ENCODE results near the gene COASY.

The COASY gene

DNA sequence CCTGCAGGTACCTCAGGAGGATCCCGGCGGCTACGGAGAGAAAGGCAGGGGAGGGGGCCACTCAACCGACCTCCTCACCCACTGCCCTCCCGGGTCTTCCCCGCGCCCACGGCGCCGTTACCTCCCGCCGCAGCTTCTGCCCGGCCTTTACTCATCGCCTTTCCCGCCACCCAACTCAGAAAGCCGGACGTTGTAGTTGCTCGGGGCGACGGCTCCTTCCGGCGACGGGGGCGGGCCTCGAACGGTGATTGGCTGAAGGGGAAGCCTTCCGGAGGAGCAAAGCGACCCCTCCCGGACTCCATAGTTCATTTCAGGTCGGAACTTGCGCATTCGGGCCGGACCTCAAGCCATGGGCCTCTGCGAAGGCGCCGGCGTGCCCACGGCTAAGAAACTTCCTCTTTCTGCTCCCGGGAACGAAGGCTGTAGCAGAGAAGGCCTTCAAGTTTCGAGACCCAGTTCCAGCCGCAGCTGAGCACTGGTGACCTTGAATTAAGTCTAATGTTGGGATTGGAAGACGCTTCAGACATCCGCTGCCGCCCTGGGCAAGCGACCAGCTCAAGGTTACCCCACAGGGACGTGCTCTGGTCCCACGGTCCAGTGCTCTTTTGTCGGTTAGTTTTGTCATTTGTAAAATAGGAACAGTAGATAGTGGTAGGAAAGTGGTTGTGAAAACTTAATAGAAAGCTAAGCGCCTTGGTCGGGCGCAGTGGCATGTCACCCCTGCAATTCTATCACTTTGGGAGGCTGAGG lies 15.8 kb downstream of the COASY start, which contains the start of gene PSMC3IP:
Gene PSMC3IP (minus strand): TSS at position 198 of the 750 bp plus-strand sequence. CDS start 43 bp downstream, at position 155.
- DNase-seq = peak; percentile 91

DNA sequence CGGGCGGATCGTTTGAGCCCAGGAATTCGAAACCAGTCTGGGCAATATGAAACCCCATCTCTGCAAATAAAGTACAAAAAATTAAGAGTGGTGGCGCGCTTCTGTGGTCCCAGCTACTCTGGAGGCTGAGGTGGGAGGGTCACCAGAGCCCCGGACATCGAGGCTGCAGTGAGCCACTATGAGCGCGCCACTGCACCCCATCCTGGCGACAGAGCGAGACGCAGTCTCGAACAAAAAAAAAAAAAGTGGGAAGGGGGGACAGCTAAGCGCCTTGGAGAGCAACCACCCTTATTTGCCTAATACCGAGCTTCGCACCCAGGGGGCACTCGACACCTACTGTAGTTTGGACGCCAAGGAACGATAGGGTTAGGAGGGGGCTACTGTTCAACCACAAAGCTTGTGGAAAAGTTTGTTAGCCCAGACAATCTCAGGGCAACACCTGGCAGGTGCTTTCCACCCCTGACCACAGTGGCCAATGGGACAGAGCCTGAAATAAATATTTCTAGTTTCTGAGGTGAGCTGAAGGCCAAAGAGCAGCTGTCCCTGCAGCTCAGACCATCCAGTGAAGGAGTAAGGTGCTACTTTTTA lies 16.4 kb downstream of the COASY start:
- peak; percentile 56 for DNase-seq

DNA sequence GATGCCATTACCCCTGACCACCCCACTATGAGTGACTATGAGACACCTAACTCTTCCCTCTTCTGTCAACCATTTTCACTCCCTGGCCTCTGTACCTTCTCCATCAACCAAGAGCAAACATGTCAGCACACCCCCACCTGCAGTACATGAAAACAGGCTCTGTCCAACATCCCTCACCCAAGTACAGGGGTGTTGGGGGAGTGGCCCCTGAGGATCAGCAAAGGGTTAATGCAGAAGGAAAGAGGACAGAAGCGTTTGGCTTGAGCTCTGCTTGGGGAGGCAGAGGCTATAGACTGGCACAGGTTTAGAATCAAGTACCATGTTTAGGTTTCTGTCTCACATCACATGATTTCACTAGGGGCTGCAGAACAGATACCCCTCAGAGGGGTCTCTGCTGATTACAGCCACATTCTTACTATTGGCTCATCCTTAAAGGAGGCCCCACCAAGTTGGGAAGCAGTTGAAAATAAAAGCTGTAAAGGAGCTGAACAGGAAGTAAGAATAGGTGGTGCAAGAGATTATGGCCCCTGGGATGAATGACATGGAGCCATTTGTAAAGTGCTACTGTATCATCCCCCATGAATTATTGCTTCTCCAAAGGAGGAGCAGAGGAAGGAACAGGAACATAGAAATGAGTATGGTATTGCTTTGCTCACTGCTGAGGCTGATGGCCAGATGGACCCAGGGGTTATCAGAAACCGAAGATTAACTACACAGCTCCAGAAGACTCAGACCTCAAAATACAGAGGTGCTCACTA lies 18.0 kb downstream of the COASY start:
- DNase-seq = no peak

DNA sequence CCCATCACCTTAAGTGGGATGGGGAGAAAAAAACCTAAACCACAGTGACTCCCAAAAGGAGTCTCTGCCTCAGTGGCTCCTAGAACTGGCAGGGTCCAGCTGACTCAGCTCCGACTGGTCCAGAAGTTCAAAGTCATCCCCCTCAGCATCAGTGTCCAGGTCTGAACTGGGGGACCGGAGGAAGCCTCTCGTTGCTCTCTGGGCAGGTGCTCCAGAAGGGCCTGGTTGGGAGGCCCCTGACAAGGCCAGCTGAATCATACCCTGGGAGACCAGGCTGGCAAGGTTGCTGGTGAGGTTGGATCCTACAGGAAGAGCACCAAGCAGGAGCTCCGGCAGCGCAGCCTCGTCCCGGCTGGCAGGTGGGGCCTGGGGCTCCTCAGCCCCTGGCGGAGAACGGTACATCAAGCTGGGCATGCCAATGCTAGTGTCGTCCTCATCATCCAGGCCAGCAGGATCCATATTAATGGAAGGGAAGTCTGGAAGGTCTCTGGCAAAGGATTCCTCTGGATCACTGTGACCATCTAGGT lies 19.9 kb downstream of the COASY start:
- no peak for DNase-seq

DNA sequence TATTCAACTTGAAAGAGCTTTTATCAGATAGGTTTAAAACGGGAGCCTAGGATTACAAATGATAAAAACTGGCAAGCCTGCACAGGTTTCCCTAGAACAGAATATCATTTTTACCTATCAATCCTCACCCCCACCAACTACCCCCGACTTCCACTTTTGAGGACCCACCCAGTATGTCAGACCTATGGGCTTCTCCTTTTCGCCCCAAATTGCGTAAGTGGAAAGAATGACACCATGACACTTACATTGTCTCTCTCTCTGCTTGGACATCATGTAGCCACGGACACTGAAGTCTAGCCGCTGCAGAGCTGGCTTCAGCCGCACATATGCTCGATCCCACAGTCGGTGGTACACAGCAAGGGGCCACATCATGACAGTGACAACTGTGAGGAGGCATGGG lies 22.9 kb downstream of the COASY start:
- DNase-seq = no peak

DNA sequence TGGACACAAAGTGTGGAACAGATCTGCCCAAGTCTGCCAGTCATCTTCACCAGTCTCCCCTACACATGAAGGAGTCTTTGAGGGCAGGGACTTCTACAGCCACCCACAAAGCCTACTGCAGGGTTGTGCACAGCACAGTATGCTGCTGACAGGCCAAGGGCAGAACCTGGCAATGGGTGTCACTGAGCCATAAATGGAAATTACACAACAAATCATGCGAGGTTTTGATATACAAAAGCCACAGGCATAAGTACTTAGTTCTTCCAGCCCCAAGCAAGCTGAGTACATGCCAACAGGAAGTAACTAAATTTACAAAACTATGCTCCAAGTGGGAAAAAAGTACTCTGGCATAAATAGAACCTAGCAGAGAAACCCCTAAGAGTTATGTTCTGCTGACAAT lies 23.4 kb downstream of the COASY start:
- DNase-seq = no peak

DNA sequence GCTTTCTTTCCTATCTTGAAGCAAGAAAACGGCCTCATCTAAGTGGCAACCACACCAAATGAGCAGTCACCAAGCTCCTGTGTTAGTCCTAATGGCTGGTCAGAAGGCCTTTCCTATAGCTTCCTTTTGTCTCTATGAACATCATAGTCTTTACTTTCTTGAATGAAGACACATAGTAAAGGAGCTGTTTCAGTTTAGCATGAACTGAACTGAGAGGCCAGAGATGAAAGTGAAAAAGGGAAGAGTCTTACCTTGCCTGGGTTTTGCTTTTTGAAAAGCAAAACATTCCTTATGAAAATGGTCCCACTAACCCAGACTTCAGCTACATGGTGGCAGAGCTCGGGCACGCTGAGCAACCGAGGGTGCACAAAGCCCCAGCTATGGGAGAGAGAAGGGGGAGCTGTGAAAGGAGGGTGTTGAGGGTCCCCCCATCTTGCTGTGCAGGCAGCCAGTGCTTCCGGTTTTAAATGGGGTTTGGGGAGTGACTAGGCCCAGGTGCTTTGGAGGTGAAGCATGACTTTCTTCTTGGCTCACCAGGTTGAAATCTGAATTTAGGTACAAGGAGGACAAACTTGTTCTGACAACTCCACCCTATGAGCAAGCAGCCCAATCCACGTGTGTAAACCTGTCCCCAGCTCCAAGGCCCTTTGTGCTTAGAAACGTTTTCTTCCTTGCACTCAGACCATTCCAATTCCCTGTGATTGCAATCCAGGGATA lies 24.7 kb downstream of the COASY start:
- no peak for DNase-seq

DNA sequence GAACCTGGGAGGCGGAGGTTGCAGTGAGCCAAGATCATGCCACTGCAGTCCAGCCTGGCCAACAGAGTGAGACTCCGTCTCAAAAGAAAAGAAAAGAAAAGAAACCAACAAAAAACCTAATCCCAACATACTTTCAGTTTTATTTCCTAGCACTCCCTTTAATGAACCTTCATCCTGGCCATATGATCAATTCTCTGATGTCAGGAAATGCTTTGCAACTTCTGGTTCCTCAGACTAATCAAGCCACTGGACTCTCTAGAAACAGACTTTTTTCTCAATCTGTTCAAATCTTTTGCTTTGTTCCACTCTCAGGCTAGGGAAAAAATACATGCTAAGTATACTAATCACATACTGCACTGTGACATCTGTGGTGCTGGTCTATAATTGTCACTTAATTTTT lies 28.9 kb downstream of the COASY start:
- DNase-seq = no peak

DNA sequence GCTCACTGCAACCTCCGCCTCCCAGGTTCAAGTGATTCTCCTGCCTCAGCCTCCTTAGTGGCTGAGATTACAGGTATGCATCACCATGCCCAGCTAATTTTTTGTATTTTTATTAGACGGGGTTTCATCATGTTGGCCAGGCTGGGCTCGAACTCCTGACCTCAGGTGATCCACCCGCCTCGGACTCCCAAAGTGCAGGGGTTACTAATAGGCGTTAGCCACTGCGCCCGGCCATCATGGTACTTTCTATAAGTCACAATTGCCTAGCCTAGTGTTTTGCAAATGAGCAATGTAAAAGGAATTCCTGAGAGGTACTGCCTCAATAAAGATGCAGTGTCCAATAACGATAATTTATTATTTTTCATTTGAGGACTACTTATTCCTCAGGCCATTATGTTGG lies 29.5 kb downstream of the COASY start:
- DNase-seq = no peak

DNA sequence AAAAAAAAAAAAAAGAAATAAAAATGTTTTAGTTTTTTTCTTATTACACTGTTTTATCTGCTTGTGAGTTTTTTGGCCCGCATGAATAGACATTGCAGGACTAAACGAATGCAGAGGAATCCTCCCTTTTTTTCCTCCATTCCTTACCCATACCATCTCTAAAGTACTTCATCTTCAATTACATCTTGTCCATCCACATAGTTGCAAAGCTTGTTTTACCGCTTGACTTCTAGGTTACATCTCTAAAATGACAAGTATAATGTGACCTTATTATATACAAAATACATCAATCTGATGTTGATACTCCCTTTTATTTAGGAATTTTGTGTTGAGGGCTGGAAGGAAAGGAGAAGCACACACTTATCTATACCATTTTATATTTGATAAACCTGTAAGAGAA lies 34.4 kb downstream of the COASY start:
- DNase-seq = no peak

DNA sequence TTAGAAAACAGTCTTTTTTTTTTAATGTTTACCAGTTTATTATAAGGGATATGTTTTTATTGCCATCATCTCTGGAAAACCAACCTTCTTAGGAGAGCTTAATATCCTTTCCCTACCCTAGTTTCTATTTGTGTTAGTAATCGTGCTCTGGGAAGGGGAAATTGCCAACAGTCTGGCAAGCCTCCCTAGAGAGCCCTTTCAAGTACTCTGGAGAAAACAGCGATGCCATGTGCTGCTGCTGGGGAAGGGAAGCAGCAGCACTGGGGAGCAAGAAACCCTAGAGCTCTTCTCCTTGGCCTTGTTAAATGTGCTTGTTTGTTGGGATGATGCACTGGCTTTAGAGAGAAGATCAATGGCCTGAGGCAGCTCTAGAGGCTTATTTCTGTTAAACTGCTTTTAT lies 37.0 kb downstream of the COASY start:
- no peak for DNase-seq

DNA sequence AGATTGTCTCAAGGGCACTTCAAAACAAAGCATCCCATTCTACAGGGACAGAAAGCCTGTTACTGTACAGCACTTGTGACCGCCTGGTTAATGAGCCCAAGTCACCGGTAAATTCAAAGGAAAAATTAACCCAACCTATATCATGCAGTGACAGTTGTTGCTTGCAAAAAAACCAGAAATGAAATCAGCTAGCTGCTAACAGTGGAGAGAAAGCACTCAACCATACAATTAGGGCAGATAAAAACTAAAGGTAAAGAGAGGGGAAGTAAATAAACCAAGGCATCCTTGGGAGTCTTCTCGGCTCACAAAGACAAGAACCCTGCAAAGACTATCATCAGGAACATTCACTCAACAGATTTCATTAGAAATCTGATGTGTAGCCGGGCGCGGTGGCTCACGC lies 41.4 kb downstream of the COASY start:
- DNase-seq = no peak

DNA sequence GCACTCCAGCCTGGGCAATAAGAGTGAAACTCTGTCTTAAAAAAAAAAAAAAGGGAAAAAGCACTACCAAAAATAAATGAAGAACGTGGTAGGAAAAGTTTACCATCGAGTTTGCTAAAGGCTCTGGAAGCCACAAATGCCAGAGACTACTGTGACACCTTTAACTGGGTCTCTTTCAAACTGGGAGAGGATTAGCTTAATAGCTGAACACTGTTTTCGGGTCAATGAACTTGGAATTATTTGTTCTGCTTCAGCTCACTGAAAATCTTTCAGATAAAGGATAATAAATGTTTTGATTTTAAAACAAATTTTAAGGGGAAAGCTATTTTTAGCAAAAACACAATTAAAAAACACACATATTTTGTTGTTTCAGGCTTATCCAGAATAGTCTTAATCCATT lies 45.8 kb downstream of the COASY start:
- no peak for DNase-seq

DNA sequence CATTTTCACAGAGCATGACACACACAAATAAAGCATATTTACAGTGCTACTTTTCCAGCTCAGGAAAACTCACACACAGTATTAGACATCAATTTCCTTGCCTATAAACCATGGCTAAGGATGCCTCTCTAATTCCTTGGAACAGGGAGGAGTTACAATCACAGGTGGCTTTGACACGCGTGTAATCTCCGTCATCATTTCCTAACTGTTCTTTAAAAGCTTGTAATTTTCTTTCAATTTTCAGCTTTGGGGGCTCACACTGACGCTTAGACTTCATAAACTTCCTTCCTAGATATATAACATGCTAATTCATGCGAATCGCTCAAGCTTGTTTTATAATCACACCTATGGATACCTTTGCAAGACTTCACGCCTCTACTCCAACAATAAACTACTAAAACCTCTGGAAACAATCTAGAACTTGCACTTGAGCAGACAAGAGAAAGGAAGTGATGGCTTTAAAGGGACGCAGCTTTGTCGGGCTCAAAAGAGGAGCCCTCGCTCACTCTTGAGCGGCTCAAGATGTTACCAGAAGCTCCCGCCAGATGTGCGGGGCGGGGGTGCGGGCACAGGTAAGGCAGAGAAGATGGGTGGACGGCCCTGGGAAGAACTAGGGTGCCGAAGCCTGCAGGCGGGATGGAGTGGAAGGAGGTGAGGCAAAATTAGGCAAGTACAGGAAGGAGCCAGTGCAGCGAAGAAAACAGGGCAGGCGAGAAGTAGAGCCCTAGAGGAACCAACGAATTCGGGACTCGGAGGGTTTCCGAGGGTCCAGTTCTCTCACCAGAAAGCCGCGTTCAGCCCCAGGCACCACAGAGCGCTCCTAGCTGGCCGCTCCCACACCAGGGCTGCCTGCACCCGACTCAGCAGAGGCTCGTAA lies 46.6 kb downstream of the COASY start:
- DNase-seq = no peak

DNA sequence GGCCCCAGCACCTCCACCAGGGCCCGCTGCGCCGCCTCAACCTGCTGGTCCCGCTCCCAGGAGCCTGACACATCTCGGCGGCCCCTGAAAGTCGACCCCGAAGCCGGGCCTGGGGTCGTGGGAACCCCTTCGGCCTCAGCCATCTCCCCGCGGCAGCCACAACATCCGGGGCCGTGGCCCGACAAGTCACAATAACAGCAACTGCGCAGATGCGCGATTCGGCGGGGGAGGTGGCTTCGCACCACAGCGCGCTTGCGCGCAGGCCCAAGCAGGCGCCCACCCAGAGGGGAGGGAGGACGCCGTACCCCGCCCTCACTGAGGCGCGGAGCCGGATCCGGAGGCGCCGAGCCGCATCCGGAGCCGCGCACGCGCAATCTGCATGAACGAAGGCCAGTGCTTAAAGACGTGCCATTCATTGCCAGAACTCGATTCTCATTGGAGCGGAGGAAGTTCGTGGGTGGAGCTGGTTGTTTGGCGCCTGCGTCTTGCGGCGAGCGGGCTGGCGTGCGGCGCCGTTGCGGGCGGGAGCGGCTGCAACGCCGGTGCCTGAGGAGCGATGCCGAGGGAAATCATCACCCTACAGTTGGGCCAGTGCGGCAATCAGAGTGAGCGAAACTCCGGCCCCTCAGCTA lies 47.4 kb downstream of the COASY start, which contains the start of the genes RETREG3 and TUBG1:
Gene RETREG3 (minus strand): TSS at position 193 of the 632 bp plus-strand sequence. CDS start 50 bp downstream, at position 143.
Gene TUBG1 (plus strand): TSS at position 502 of the 632 bp plus-strand sequence. CDS start 55 bp downstream, at position 557.
- peak; percentile 99 for DNase-seq

DNA sequence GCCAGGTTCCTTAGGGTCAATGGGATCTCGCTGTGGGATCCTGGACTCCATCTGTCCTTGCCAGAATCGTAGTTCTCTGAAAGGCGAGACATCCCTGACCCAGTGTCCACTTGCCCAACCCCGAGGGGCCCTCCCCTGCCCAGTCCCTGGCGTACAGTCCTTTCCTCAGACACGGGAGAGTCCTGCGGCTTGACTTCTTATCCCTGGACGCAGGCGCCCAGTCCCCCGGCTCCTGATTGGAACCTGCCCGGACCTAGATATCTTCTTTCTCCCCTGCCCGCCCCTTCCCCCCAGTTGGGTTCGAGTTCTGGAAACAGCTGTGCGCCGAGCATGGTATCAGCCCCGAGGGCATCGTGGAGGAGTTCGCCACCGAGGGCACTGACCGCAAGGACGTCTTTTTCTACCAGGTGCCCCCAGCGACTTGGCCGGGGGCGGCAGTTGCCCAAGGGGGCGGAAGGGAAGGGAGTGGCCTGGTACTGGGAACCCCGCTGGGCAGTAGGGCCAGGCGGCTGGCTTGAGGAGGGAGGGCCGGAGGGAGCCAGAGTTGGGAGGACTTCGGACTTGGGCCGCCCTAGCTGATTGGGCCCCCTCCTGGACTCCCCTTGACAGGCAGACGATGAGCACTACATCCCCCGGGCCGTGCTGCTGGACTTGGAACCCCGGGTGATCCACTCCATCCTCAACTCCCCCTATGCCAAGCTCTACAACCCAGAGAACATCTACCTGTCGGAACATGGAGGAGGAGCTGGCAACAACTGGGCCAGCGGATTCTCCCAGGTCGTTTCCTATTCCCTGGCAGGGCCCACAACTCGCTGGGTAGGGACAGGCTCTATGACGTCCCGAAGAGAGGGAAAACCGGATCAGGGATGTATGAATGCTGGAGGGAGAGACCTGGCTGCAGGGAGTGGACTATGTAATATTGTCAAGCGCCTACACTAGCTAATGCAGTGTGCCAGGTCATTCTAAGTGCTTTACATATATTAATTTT lies 48.2 kb downstream of the COASY start:
- peak; percentile 15 for DNase-seq

DNA sequence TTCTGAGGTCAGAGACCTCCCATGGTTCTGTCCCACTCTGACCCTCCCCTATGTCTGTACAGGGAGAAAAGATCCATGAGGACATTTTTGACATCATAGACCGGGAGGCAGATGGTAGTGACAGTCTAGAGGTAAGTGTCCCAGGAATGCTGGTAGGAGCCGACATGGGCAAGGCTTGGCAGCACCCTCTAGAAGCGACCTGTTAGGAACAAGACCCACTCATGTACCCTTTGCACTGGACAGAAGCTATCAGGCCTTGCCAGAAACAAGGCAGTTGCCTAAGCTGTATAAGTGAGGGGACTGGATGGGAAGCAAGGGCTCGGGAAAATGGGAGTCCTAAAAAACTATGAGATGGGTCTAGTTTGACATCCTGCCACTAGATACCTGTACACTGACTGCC lies 50.1 kb downstream of the COASY start:
- DNase-seq = no peak

DNA sequence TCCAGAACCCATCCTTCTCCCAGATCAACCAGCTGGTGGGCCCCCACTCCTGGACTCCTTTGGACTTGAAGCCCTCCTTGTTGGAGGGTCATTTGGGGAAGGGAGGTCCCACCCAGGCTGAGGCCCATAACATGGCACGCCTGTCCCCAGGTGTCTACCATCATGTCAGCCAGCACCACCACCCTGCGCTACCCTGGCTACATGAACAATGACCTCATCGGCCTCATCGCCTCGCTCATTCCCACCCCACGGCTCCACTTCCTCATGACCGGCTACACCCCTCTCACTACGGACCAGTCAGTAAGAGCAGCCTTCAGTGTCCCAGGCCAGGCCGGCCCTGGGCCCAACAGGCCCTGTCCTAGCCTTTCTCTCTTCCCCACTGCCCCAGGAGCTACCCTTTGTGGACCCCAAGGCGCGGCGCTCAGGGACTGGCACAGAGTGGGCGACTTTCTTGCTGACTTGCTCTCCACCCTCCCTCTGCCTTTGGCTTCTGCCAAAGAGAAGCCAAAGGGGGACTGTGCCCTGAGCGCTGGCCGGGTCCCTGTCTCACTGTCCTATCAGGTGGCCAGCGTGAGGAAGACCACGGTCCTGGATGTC lies 51.8 kb downstream of the COASY start:
- no peak for DNase-seq

All from activated gamma-delta T cell treated with Interleukin-2 at 50 U/mL for 16 hours (primary cell).